NOMO-1 treated with dmso at 0.1 percent for 144 hours (cell line): ENCODE measurements around the gene OSBPL6.

Source experiments
- DNase-seq: peaks from one replicate; lab custom pipeline; 2025; ENCODE audit not compliant: unreplicated experiment; lab: John Stamatoyannopoulos, UW

The OSBPL6 gene

DNA sequence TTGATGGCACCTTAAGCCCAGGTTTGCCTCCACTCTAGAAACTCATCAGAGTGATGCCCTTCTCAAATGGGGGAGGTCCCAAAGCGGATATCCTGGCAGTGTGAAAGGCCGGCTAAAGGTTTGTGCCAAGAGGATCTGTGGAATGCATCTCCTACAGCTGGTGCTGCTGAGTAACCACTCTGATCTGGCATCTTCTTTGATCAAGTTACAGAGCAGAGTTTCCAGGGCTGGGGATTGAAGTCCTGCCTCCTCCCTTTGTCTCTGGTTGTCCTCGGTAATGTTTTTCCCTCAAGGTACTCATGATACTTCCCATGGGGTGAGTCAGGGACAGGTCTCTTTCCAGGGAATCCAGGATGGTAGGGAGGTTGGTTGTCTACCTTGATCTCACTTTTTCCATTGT, 232.1 kb downstream of the OSBPL6 start:
- no peak for DNase-seq

DNA sequence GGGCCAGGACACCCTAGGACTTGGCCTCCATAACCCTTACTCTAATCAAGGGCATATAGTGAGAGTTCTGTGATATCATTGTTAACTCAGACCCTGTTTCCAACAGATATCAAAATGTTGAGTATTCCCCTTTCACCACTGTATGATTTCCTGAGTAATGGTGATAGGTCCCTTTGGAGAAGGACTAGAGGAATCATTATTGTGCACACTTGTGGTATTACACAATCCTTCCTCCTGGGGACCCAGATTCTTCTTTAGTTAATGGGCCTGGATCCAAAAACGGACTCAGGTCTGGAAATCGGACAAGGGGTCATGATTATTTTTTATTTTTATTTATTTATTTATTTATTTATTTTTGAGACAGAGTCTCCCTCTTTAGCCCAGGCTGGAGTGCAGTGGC, 233.1 kb downstream of the OSBPL6 start:
- no peak for DNase-seq

- no peak for DNase-seq
Measured at GRCh38 chr2:178428396-178428806, 234.1 kb downstream of the OSBPL6 start.

DNA sequence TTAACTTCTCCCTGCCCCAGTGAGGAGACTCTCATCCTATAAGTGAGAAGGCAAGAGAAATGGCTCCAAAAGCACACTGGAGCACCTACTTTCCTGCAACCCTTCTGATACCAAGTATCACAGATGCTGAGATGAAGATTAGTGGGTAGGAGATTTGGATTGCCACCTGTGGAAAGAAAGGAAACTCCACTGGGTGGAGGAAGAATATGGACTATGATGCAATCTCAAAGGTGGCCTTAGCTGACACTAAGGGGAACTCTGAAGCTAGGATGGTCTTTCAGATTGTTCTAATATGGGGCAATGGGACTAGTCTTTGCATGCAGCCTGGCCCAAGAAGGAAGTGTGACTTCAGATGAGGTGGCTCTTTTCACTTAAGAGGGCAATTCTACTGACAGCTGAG, 235.0 kb downstream of the OSBPL6 start:
- no peak for DNase-seq

GRCh38 chr2:178436662-178437061, 242.3 kb downstream of the OSBPL6 start:
- no peak for DNase-seq

GRCh38 chr2:178441426-178441825, 247.1 kb downstream of the OSBPL6 start:
- no peak for DNase-seq

DNA sequence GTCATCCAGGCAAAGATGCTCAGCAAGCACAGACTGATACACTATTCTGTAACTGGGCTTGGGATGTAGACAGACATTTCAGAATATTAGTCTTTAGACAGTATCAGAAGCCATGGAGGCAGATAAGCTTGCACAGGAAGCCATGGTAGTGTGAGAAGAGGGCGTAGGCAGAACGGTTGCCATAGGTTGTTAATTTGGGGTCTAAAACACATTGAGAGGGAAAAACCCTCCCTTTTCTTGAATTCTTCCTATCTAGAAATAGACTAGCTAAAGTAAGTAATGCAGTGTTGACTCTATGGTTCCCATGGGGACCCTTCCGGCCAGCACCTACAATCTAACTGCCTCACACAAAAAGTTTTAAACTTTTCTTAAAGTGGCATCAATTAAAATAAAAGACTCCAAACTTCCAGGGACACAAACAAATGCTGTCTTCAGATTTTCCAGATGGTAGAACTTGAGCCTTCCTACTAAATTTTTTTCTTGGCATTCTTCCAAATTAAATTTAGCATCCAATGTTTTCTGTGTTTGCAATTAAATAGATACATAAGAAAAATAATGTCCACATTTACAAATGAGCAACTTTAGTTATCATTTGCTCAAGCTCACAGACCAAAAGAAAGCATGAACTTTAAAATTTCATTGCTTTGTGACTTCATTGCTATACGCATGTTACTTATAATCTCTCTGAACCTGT, 254.8 kb downstream of the OSBPL6 start:
- DNase-seq = no peak

DNA sequence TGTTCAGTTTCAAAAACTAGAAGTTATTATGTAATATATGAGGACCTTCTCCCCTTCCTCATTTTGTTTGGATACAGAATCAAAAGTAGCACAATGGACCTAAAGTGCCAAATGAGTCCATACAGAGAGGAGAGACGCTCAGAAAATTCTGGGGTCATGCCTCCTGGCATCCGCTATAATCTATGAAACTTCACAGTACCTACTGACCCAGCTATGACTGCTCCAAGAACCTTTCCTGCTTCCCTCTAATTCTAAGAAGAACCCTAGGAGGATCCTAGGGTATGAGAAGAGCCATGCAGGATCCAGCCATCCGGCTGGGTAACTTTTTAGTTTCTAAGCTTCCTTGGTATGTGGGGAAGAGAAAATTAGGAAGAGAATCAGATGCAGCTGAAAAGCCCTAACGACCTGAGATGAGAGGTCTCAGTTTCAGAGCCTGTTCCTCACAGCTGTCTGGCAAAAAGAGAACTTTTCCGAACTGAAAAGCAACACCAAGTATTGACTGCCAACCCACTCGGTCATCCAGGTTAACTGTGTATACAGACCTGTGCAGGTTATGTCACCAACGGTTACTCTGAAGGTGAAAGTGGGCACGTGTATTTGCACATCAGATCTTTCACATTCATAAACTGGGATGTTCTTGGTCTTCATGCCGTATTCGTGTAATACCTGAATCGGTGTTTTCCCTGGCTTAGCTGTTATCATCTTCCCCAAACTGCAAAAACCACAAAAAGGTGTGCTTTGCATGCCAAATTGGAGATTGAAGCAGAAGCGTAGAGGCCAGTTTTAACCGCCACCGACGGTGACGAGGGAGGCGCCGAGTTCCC, 255.6 kb downstream of the OSBPL6 start:
- DNase-seq = no peak

DNA sequence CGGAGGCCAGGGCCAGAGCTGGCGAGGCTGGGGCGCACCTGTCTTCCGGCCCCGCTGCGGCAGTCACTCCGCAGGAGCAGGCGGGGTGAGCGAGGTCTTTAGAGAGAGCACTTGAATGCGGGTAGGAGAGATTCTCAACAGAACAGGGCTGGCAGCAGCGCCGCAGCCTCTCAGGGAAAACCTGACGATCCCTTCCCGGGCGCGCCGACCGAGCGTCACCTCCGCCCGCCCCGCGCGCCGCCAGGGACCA, 256.1 kb downstream of the OSBPL6 start:
- no peak for DNase-seq

GRCh38 chr2:178450774-178451525, 256.6 kb downstream of the OSBPL6 start, which contains the start of the genes PJVK and PRKRA:
Gene PJVK, plus strand, starts transcription at chr2:178451378. Its CDS starts 2,032 bp downstream, at chr2:178453410.
Gene PRKRA, minus strand, starts transcription at chr2:178451175. Its CDS starts 145 bp downstream, at chr2:178451030.
- DNase-seq = peak; percentile 91

GRCh38 chr2:178452334-178452733, 258.0 kb downstream of the OSBPL6 start:
- no peak for DNase-seq
